GM18526 (cell line): ENCODE results near the gene ABCF1.

Experiments used
- POLR2A ChIP-seq: IDR thresholded peaks from 3 replicates; pipeline ENCODE4 v1.6.1; 2011; ENCODE audit not compliant: insufficient read length; ENCODE audit errors: extremely low read depth

The ABCF1 gene

GRCh38 chr6:30640481-30640880 lies 69.2 kb downstream of the ABCF1 start:
- no peak for TF ChIP-seq POLR2A

GRCh38 chr6:30641048-30641447 lies 69.8 kb downstream of the ABCF1 start:
- TF ChIP-seq POLR2A = no peak
